Measurements from ENCODE around the gene PRUNE2. TPM values are rescaled to one million over a fixed set of nuclear protein-coding genes. Genes with fewer than 3 reads are reported as not detected.

Gene PRUNE2
- total RNA-seq, 6 experiments from 2014 or later = 1.4 to 3.3 (median 2.1) TPM

DNA sequence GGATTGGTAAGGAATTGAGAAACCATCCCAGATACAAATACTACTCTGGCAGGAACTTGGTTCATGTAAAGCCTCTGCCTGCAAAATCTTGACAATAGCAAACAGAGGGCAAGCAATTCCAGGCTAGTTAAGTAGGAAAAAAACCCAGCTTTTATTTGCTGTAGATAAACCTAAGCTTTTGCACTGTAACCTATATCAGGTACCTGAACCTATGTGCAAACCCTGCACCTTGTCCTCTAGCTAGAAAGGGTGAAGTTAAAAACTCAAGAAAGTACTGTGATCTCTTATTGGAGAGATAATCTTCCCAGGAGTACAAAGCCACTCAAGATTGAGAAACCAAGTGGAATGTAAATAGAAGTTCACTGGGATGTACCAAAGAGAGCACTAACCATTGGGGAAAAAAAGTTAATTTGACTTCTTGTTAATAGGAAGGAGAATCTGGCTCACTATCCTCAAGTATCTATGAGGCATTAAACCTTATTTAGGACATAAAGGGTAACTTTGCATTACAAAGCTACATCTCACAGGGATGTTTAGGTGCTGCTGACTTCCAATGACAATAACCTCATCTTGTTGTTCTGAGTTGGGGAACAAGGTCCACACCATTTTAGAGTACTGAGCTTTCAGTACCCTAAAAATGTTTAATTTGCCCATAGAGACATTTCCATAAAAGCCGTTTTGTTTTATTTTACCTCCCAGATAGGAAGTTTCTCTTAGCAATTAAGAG is 215.5 kb downstream of the PRUNE2 start:
- ATAC-seq (no peak), DNase-seq (no peak)
- WGBS (ENCODE audit: insufficient coverage, low coverage, low lambda C conversion rate, missing lambda C conversion rate) = 50% methylated on average over 1 of the region's 1 CpG
- Histone ChIP-seq H3K4me1 (no peaks in the 10 kb centered on the region), H3K9me3 (no peaks in the 10 kb centered on the region), H3K4me3 (no peak overlapping the region), H3K27me3 (no peaks in the 10 kb centered on the region), H3K36me3 (no peaks in the 10 kb centered on the region), H3K27ac (no peak overlapping the region)
- TF ChIP-seq CTCF (IDR thresholded peaks at IDR 0.05) (no peak), POLR2A (IDR thresholded peaks at IDR 0.05) (no peak)
- intact Hi-C loops (cut with DNase I) = no loop called here

- Histone ChIP-seq H3K4me3 (no peak overlapping the region), H3K27ac (no peak overlapping the region), H3K27me3 (no peaks in the 10 kb centered on the region), H3K4me1 (no peaks in the 10 kb centered on the region), H3K36me3 (no peaks in the 10 kb centered on the region), H3K9me3 (no peaks in the 10 kb centered on the region)
- WGBS (ENCODE audit: insufficient coverage, low coverage, low lambda C conversion rate, missing lambda C conversion rate) = 27% methylated on average over 3 of the region's 3 CpGs
- peak in 3 of 4 donors; percentile 35 to 80 (median 71) for ATAC-seq
- intact Hi-C loops (cut with DNase I) = no loop called here
- no peak for DNase-seq
- TF ChIP-seq CTCF (IDR thresholded peaks at IDR 0.05) (no peak), POLR2A (IDR thresholded peaks at IDR 0.05) (no peak)
These were observed 217.3 kb downstream of the PRUNE2 start for GRCh38 chr9:76688471-76689238.

DNA sequence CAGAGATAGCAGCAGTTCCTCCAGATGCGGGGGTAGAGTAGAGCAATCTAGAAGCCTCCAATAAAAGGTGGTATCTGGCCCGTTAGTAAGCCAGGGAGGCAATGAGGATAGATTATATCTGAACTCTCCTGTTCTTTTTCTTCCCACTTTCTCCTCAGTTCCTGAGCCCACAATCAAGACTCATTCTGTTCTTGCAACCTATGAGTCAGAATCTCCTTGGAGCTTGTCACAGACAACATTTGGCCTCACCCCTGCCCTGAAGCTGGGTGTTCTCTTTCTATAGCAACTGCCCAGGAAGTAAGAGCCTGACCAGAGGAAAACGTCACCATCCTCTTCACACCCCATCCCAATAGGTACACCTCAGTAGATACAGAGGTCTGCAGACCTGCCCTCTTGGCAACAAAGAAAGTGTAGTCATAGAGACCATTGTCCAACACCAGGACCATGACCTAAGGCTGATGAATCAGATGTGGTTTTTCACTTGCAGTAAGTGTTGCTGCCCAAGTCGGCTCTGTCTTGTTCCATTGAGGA is 218.0 kb downstream of the PRUNE2 start:
- DNase-seq (no peak), ATAC-seq (peak in 2 of 4 donors; percentile 24 to 33)
- Histone ChIP-seq H3K4me1 (no peaks in the 10 kb centered on the region), H3K36me3 (no peaks in the 10 kb centered on the region), H3K9me3 (no peaks in the 10 kb centered on the region), H3K4me3 (no peak overlapping the region), H3K27me3 (no peaks in the 10 kb centered on the region), H3K27ac (no peak overlapping the region)
- no peak for TF ChIP-seq CTCF (IDR thresholded peaks at IDR 0.05)
- no peak for TF ChIP-seq POLR2A (IDR thresholded peaks at IDR 0.05)
- intact Hi-C loops (cut with DNase I) = no loop called here
- 52% methylated on average over 4 of the region's 4 CpGs for WGBS (ENCODE audit: insufficient coverage, low coverage, low lambda C conversion rate, missing lambda C conversion rate)

DNA sequence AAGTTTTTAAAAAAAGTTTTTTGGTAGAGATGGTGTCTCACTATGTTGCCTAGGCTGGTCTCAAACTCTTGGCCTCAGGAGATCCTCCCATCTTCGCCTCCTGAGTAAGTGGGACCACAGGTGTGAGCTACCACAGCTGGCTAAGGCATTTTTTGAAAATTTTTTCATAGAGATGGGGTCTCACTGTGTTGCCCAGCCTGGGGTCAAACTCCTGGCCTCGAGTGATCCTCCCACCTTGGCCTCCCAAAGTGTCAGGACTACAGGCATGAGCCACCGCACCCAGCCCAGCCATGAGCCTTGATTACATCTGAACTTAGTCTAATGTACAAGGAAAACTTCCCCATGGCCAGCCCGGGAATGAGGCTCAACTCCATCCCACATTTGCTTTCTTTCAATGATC is 219.2 kb downstream of the PRUNE2 start:
- TF ChIP-seq POLR2A (IDR thresholded peaks at IDR 0.05) (no peak), CTCF (IDR thresholded peaks at IDR 0.05) (no peak)
- no peaks in the 10 kb centered on the region for H3K9me3 ChIP-seq
- no peak overlapping the region for H3K4me3 ChIP-seq
- DNase-seq = no peak
- no peaks in the 10 kb centered on the region for H3K27me3 ChIP-seq
- no peaks in the 10 kb centered on the region for H3K4me1 ChIP-seq
- no peak overlapping the region for H3K27ac ChIP-seq
- 43% methylated on average over 2 of the region's 4 CpGs for WGBS (ENCODE audit: insufficient coverage, low coverage, low lambda C conversion rate, missing lambda C conversion rate)
- intact Hi-C loops (cut with DNase I) = no loop called here
- ATAC-seq = no peak
- no peaks in the 10 kb centered on the region for H3K36me3 ChIP-seq
